ENCODE measurements around the gene C1orf21.

The C1orf21 gene

GRCh38 chr1:184358256-184358655 lies 28.6 kb upstream of the C1orf21 start:
- no CpG with 5 or more reads among the region's 1 CpG for WGBS
- Histone ChIP-seq H2AK5ac (ENCODE audit: low read length, severe bottlenecking) (no peak overlapping the region), H3K27me3 (ENCODE audit: control insufficient read depth in 1 of 2, insufficient read depth in 1 of 2, low read length in 2 of 2) (no peaks in the 10 kb centered on the region), H3K79me1 (replicated peaks; ENCODE audit: low read length, poor library complexity, severe bottlenecking) (no peaks in the 10 kb centered on the region), H2BK15ac (ENCODE audit: low read depth, poor library complexity, severe bottlenecking) (no peak overlapping the region), H4K8ac (ENCODE audit: low read length) (no peak overlapping the region), H2BK5ac (ENCODE audit: low read depth, low read length, poor library complexity, severe bottlenecking) (no peak overlapping the region), H3K4me1 (ENCODE audit: control insufficient read depth, insufficient read depth, low read depth, low read length) (no peaks in the 10 kb centered on the region), H3K36me3 (ENCODE audit: control insufficient read depth in 1 of 2, insufficient read depth in 2 of 2, low read depth in 1 of 2, low read length in 2 of 2) (no peaks in the 10 kb centered on the region), H3K9ac (ENCODE audit: low read length) (no peak overlapping the region), H3K4me3 (ENCODE audit: insufficient read depth in 1 of 2, low read depth in 1 of 2, low read length in 2 of 2) (no peak overlapping the region), H3K18ac (ENCODE audit: low read depth in 1 of 2, low read length in 2 of 2) (no peak overlapping the region), H3K27ac (ENCODE audit: low read length, poor library complexity, severe bottlenecking) (no peak overlapping the region), H3K9me3 (ENCODE audit: control insufficient read depth, low read length) (no peaks in the 10 kb centered on the region), H3K4ac (ENCODE audit: low read depth in 1 of 2, low read length in 2 of 2) (no peak overlapping the region), H4K91ac (ENCODE audit: low read length) (no peak overlapping the region), H3K4me2 (ENCODE audit: low read length, poor library complexity, severe bottlenecking) (no peak overlapping the region), H2AFZ (ENCODE audit: low read depth, low read length) (no peak overlapping the region), H3K23ac (ENCODE audit: low read length in 2 of 2) (no peak overlapping the region), H3K14ac (ENCODE audit: low read length in 2 of 2) (no peak overlapping the region), H2BK120ac (ENCODE audit: low read depth, low read length) (no peak overlapping the region), H2BK12ac (ENCODE audit: low read length in 2 of 2) (no peak overlapping the region)
- DNase-seq: no peak

DNA sequence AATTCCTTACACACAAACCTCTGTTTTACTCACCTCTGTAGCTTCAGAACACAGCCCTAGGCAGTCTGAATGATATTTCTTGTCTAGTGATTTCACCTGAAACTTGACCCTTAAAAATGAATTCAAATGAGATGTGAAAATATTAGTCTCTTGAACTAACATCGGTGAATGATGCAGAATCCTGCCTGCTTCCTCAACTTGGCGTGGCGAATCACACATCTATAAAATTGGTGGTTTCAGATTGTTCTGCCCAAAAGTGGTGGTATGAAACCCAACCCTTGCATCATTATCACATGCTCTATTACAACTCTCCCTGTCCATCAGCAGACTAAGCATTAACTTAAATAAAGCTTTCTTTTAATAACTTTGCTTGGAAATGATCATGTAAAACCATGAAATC lies 26.9 kb upstream of the C1orf21 start:
- Histone ChIP-seq H3K18ac (ENCODE audit: low read depth in 1 of 2, low read length in 2 of 2) (no peak overlapping the region), H4K91ac (ENCODE audit: low read length) (no peak overlapping the region), H2BK12ac (ENCODE audit: low read length in 2 of 2) (no peak overlapping the region), H3K27ac (ENCODE audit: low read length, poor library complexity, severe bottlenecking) (no peak overlapping the region), H2BK5ac (ENCODE audit: low read depth, low read length, poor library complexity, severe bottlenecking) (no peak overlapping the region), H4K8ac (ENCODE audit: low read length) (no peak overlapping the region), H3K4ac (ENCODE audit: low read depth in 1 of 2, low read length in 2 of 2) (no peak overlapping the region), H3K4me1 (ENCODE audit: control insufficient read depth, insufficient read depth, low read depth, low read length) (no peaks in the 10 kb centered on the region), H3K79me1 (replicated peaks; ENCODE audit: low read length, poor library complexity, severe bottlenecking) (no peaks in the 10 kb centered on the region), H2AK5ac (ENCODE audit: low read length, severe bottlenecking) (no peak overlapping the region), H3K4me3 (ENCODE audit: insufficient read depth in 1 of 2, low read depth in 1 of 2, low read length in 2 of 2) (no peak overlapping the region), H3K23ac (ENCODE audit: low read length in 2 of 2) (no peak overlapping the region), H3K9ac (ENCODE audit: low read length) (no peak overlapping the region), H3K9me3 (ENCODE audit: control insufficient read depth, low read length) (no peaks in the 10 kb centered on the region), H2AFZ (ENCODE audit: low read depth, low read length) (no peak overlapping the region), H3K4me2 (ENCODE audit: low read length, poor library complexity, severe bottlenecking) (no peak overlapping the region), H3K27me3 (ENCODE audit: control insufficient read depth in 1 of 2, insufficient read depth in 1 of 2, low read length in 2 of 2) (no peaks in the 10 kb centered on the region), H2BK120ac (ENCODE audit: low read depth, low read length) (no peak overlapping the region), H3K14ac (ENCODE audit: low read length in 2 of 2) (no peak overlapping the region), H2BK15ac (ENCODE audit: low read depth, poor library complexity, severe bottlenecking) (no peak overlapping the region), H3K36me3 (ENCODE audit: control insufficient read depth in 1 of 2, insufficient read depth in 2 of 2, low read depth in 1 of 2, low read length in 2 of 2) (no peaks in the 10 kb centered on the region)
- DNase-seq: no peak
- 100% methylated on average over 3 of the region's 3 CpGs for whole genome bisulfite sequencing

DNA sequence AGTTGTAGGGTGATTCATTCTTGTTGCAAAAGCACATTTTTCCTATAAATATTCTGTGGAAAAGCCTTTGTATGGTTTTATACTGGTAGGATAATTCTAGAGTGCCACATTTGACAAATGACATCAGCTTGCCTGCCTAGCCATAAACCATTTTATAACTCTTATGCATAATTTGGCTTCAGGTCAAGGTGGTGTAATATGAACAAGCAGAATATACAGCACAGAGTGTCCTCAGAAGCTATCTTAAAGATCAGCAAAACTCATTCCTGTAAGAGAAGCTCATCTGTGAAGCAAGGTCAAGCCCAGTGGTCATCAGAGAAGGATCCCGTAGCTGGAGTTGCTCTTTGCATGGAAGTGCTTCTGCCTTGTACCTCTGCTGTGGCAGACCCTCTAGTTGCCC lies 24.0 kb upstream of the C1orf21 start:
- Histone ChIP-seq H3K9me3 (ENCODE audit: control insufficient read depth, low read length) (no peaks in the 10 kb centered on the region), H3K27me3 (ENCODE audit: control insufficient read depth in 1 of 2, insufficient read depth in 1 of 2, low read length in 2 of 2) (no peaks in the 10 kb centered on the region), H3K23ac (ENCODE audit: low read length in 2 of 2) (no peak overlapping the region), H4K8ac (ENCODE audit: low read length) (no peak overlapping the region), H2BK120ac (ENCODE audit: low read depth, low read length) (no peak overlapping the region), H2BK12ac (ENCODE audit: low read length in 2 of 2) (no peak overlapping the region), H2AFZ (ENCODE audit: low read depth, low read length) (no peak overlapping the region), H3K9ac (ENCODE audit: low read length) (no peak overlapping the region), H2BK5ac (ENCODE audit: low read depth, low read length, poor library complexity, severe bottlenecking) (no peak overlapping the region), H3K27ac (ENCODE audit: low read length, poor library complexity, severe bottlenecking) (no peak overlapping the region), H3K14ac (ENCODE audit: low read length in 2 of 2) (no peak overlapping the region), H3K4ac (ENCODE audit: low read depth in 1 of 2, low read length in 2 of 2) (no peak overlapping the region), H3K4me3 (ENCODE audit: insufficient read depth in 1 of 2, low read depth in 1 of 2, low read length in 2 of 2) (no peak overlapping the region), H2AK5ac (ENCODE audit: low read length, severe bottlenecking) (no peak overlapping the region), H3K79me1 (replicated peaks; ENCODE audit: low read length, poor library complexity, severe bottlenecking) (no peaks in the 10 kb centered on the region), H4K91ac (ENCODE audit: low read length) (no peak overlapping the region), H2BK15ac (ENCODE audit: low read depth, poor library complexity, severe bottlenecking) (no peak overlapping the region), H3K18ac (ENCODE audit: low read depth in 1 of 2, low read length in 2 of 2) (no peak overlapping the region), H3K36me3 (ENCODE audit: control insufficient read depth in 1 of 2, insufficient read depth in 2 of 2, low read depth in 1 of 2, low read length in 2 of 2) (no peaks in the 10 kb centered on the region), H3K4me1 (ENCODE audit: control insufficient read depth, insufficient read depth, low read depth, low read length) (no peaks in the 10 kb centered on the region), H3K4me2 (ENCODE audit: low read length, poor library complexity, severe bottlenecking) (no peak overlapping the region)
- 84% methylated on average over 1 of the region's 1 CpG for WGBS
- peak; percentile 51 for DNase-seq

DNA sequence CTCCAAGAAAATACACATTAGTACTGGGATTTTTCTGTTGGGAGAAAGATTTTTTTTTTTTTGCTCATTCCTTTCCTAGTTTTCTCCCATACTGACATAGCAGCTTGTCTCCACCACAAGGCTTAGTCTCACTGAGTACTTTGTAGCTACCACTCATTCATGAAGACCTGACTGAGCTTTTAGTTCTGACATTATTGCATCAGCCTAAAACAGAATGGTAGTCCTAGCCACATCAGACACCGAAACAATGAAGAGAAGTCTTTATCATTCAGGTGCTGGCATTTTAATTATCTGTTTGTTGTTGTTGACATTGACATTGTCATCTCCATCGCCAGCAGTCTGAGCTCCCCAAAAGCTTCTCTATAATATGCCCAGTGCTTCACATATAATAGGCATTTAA lies 21.1 kb upstream of the C1orf21 start:
- Histone ChIP-seq H2BK15ac (ENCODE audit: low read depth, poor library complexity, severe bottlenecking) (no peak overlapping the region), H3K36me3 (ENCODE audit: control insufficient read depth in 1 of 2, insufficient read depth in 2 of 2, low read depth in 1 of 2, low read length in 2 of 2) (no peaks in the 10 kb centered on the region), H3K9ac (ENCODE audit: low read length) (no peak overlapping the region), H3K4ac (ENCODE audit: low read depth in 1 of 2, low read length in 2 of 2) (no peak overlapping the region), H2BK5ac (ENCODE audit: low read depth, low read length, poor library complexity, severe bottlenecking) (no peak overlapping the region), H3K18ac (ENCODE audit: low read depth in 1 of 2, low read length in 2 of 2) (no peak overlapping the region), H2BK12ac (ENCODE audit: low read length in 2 of 2) (no peak overlapping the region), H3K79me1 (replicated peaks; ENCODE audit: low read length, poor library complexity, severe bottlenecking) (no peaks in the 10 kb centered on the region), H4K91ac (ENCODE audit: low read length) (no peak overlapping the region), H3K23ac (ENCODE audit: low read length in 2 of 2) (no peak overlapping the region), H3K14ac (ENCODE audit: low read length in 2 of 2) (no peak overlapping the region), H4K8ac (ENCODE audit: low read length) (no peak overlapping the region), H3K4me2 (ENCODE audit: low read length, poor library complexity, severe bottlenecking) (no peak overlapping the region), H3K4me3 (ENCODE audit: insufficient read depth in 1 of 2, low read depth in 1 of 2, low read length in 2 of 2) (no peak overlapping the region), H2AFZ (ENCODE audit: low read depth, low read length) (no peak overlapping the region), H3K4me1 (ENCODE audit: control insufficient read depth, insufficient read depth, low read depth, low read length) (no peaks in the 10 kb centered on the region), H3K27ac (ENCODE audit: low read length, poor library complexity, severe bottlenecking) (no peak overlapping the region), H2BK120ac (ENCODE audit: low read depth, low read length) (no peak overlapping the region), H2AK5ac (ENCODE audit: low read length, severe bottlenecking) (no peak overlapping the region), H3K27me3 (ENCODE audit: control insufficient read depth in 1 of 2, insufficient read depth in 1 of 2, low read length in 2 of 2) (no peaks in the 10 kb centered on the region), H3K9me3 (ENCODE audit: control insufficient read depth, low read length) (no peaks in the 10 kb centered on the region)
- no peak for DNase-seq
- 100% methylated on average over 1 of the region's 2 CpGs for WGBS
